ENCODE measurements around the gene VEGFC.

Gene VEGFC

GRCh38 chr4:176824645-176825366, 32.1 kb upstream of the VEGFC start:
- Histone ChIP-seq H3K4me1 (ENCODE audit: control insufficient read depth, insufficient read depth, low read length) (no peaks in the 10 kb centered on the region), H3K4me3 (ENCODE audit: low read length) (no peak overlapping the region), H3K27me3 (ENCODE audit: control insufficient read depth, insufficient read depth, low read length) (no peaks in the 10 kb centered on the region), H3K36me3 (ENCODE audit: control insufficient read depth, insufficient read depth, low read length) (no peaks in the 10 kb centered on the region), H3K9me3 (ENCODE audit: control insufficient read depth, low read length) (no peaks in the 10 kb centered on the region), H3K9ac (ENCODE audit: low read length) (no peak overlapping the region)

DNA sequence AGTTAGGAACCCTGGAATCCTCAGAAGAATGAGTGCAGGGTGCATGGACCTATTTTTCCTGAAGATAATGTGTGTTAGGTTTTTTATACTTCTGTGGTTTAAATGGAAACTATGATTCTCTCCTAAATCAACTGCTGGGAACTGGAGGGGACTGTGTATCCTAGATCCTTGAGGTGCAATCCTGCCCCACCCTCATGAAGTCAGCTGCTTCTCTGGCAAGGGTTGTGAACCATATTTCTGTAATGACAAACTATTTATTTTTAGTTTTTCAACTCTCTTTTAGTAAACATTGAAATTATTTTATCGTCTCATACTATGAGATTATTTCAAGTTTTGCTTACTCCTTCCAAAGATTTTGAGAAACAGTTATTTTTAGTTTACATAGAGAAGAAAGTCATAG, 25.8 kb upstream of the VEGFC start:
- H3K9me3 ChIP-seq (ENCODE audit: control insufficient read depth, low read length), result no peaks in the 10 kb centered on the region
- H3K9ac ChIP-seq (ENCODE audit: low read length), result no peak overlapping the region
- no peaks in the 10 kb centered on the region for H3K36me3 ChIP-seq (ENCODE audit: control insufficient read depth, insufficient read depth, low read length)
- no peak overlapping the region for H3K4me3 ChIP-seq (ENCODE audit: low read length)
- H3K4me1 ChIP-seq (ENCODE audit: control insufficient read depth, insufficient read depth, low read length), result no peaks in the 10 kb centered on the region
- H3K27me3 ChIP-seq (ENCODE audit: control insufficient read depth, insufficient read depth, low read length), result no peaks in the 10 kb centered on the region

DNA sequence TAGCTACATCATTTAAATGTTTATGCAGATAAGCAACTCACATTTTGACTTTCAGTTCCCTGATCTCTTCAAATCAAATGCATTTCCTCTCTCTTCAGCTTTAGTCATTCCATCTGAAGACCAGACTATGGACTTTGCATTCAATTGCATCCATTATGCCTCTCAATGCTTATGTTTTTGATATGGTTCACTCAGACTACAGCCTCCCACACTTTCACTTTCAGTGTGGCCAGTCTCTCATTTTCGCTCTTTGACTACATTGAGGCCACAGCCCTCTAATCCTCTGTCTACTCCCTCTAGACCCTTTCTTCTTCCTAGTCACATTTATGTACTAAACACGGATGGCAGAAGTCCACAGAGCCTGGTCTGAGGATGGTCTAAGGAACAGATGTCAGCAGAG, 24.5 kb upstream of the VEGFC start:
- H3K9me3 ChIP-seq (ENCODE audit: control insufficient read depth, low read length), result no peaks in the 10 kb centered on the region
- no peak overlapping the region for H3K4me3 ChIP-seq (ENCODE audit: low read length)
- H3K4me1 ChIP-seq (ENCODE audit: control insufficient read depth, insufficient read depth, low read length), result no peaks in the 10 kb centered on the region
- H3K36me3 ChIP-seq (ENCODE audit: control insufficient read depth, insufficient read depth, low read length), result no peaks in the 10 kb centered on the region
- H3K27me3 ChIP-seq (ENCODE audit: control insufficient read depth, insufficient read depth, low read length), result no peaks in the 10 kb centered on the region
- no peak overlapping the region for H3K9ac ChIP-seq (ENCODE audit: low read length)

GRCh38 chr4:176814770-176815169, 22.0 kb upstream of the VEGFC start:
- H3K9ac ChIP-seq (ENCODE audit: low read length), result no peak overlapping the region
- H3K36me3 ChIP-seq (ENCODE audit: control insufficient read depth, insufficient read depth, low read length), result no peaks in the 10 kb centered on the region
- H3K4me3 ChIP-seq (ENCODE audit: low read length), result no peak overlapping the region
- no peaks in the 10 kb centered on the region for H3K4me1 ChIP-seq (ENCODE audit: control insufficient read depth, insufficient read depth, low read length)
- no peaks in the 10 kb centered on the region for H3K9me3 ChIP-seq (ENCODE audit: control insufficient read depth, low read length)
- H3K27me3 ChIP-seq (ENCODE audit: control insufficient read depth, insufficient read depth, low read length), result no peaks in the 10 kb centered on the region

GRCh38 chr4:176810481-176811249, 17.9 kb upstream of the VEGFC start:
- Histone ChIP-seq H3K9ac (ENCODE audit: low read length) (no peak overlapping the region), H3K9me3 (ENCODE audit: control insufficient read depth, low read length) (no peaks in the 10 kb centered on the region), H3K36me3 (ENCODE audit: control insufficient read depth, insufficient read depth, low read length) (no peaks in the 10 kb centered on the region), H3K27me3 (ENCODE audit: control insufficient read depth, insufficient read depth, low read length) (no peaks in the 10 kb centered on the region), H3K4me3 (ENCODE audit: low read length) (no peak overlapping the region), H3K4me1 (ENCODE audit: control insufficient read depth, insufficient read depth, low read length) (no peaks in the 10 kb centered on the region)

DNA sequence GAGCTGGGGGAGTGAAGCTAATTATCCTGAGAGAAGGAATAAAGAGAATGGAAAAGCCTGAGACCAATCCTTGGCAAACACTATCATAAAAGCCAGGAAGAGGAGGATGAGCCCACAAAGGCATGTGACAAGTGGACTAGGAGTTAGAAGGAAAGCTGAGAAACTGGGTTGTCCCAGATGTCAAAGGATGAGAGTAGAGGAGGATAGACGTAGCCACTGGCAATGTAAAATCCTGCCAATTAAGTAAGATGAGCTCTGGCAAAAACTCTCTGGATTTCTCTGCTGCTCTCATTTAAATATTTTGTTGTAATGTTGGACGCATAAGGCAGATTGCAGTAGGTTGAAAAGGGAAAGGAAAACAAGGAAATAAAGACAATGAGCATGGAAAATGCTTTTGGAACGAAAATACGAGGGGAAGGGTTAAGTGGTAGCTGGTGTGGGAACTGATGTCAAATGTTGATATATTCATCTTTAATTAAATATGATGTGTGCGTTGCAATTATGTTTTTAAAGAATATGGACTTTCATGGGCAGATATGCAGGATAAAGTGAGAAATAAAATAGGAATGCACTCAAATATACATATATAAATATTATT, 14.2 kb upstream of the VEGFC start:
- no peak overlapping the region for H3K4me3 ChIP-seq (ENCODE audit: low read length)
- no peak overlapping the region for H3K9ac ChIP-seq (ENCODE audit: low read length)
- H3K27me3 ChIP-seq (ENCODE audit: control insufficient read depth, insufficient read depth, low read length), result no peaks in the 10 kb centered on the region
- H3K36me3 ChIP-seq (ENCODE audit: control insufficient read depth, insufficient read depth, low read length), result no peaks in the 10 kb centered on the region
- no peaks in the 10 kb centered on the region for H3K9me3 ChIP-seq (ENCODE audit: control insufficient read depth, low read length)
- no peaks in the 10 kb centered on the region for H3K4me1 ChIP-seq (ENCODE audit: control insufficient read depth, insufficient read depth, low read length)

- no peaks in the 10 kb centered on the region for H3K9me3 ChIP-seq (ENCODE audit: control insufficient read depth, low read length)
Observed at GRCh38 chr4:176805155-176805554, 12.4 kb upstream of the VEGFC start.

GRCh38 chr4:176800891-176801534, 8.3 kb upstream of the VEGFC start:
- no peaks in the 10 kb centered on the region for H3K27me3 ChIP-seq (ENCODE audit: control insufficient read depth, insufficient read depth, low read length)
- H3K36me3 ChIP-seq (ENCODE audit: control insufficient read depth, insufficient read depth, low read length), result no peaks in the 10 kb centered on the region
- no peaks in the 10 kb centered on the region for H3K9me3 ChIP-seq (ENCODE audit: control insufficient read depth, low read length)
- H3K4me3 ChIP-seq (ENCODE audit: low read length), result no peak overlapping the region
- H3K9ac ChIP-seq (ENCODE audit: low read length), result no peak overlapping the region
- no peaks in the 10 kb centered on the region for H3K4me1 ChIP-seq (ENCODE audit: control insufficient read depth, insufficient read depth, low read length)

More at GRCh38 chr4:176805155-176805554, 12.4 kb upstream of the VEGFC start:
- H3K4me1 ChIP-seq (ENCODE audit: control insufficient read depth, insufficient read depth, low read length), result no peaks in the 10 kb centered on the region
- H3K27me3 ChIP-seq (ENCODE audit: control insufficient read depth, insufficient read depth, low read length), result no peaks in the 10 kb centered on the region
- H3K9ac ChIP-seq (ENCODE audit: low read length), result no peak overlapping the region
- H3K4me3 ChIP-seq (ENCODE audit: low read length), result no peak overlapping the region
- H3K36me3 ChIP-seq (ENCODE audit: control insufficient read depth, insufficient read depth, low read length), result no peaks in the 10 kb centered on the region

GRCh38 chr4:176799653-176800052, 6.9 kb upstream of the VEGFC start:
- no peaks in the 10 kb centered on the region for H3K27me3 ChIP-seq (ENCODE audit: control insufficient read depth, insufficient read depth, low read length)

GRCh38 chr4:176798540-176798939, 5.8 kb upstream of the VEGFC start:
- Histone ChIP-seq H3K4me1 (ENCODE audit: control insufficient read depth, insufficient read depth, low read length) (no peaks in the 10 kb centered on the region), H3K9ac (ENCODE audit: low read length) (no peak overlapping the region), H3K27me3 (ENCODE audit: control insufficient read depth, insufficient read depth, low read length) (peaks cover 2% of the 10 kb centered on the region), H3K36me3 (ENCODE audit: control insufficient read depth, insufficient read depth, low read length) (no peaks in the 10 kb centered on the region), H3K9me3 (ENCODE audit: control insufficient read depth, low read length) (no peaks in the 10 kb centered on the region), H3K4me3 (ENCODE audit: low read length) (no peak overlapping the region)

More at GRCh38 chr4:176799653-176800052, 6.9 kb upstream of the VEGFC start:
- Histone ChIP-seq H3K4me1 (ENCODE audit: control insufficient read depth, insufficient read depth, low read length) (no peaks in the 10 kb centered on the region), H3K36me3 (ENCODE audit: control insufficient read depth, insufficient read depth, low read length) (no peaks in the 10 kb centered on the region), H3K9ac (ENCODE audit: low read length) (no peak overlapping the region), H3K4me3 (ENCODE audit: low read length) (no peak overlapping the region), H3K9me3 (ENCODE audit: control insufficient read depth, low read length) (no peaks in the 10 kb centered on the region)

DNA sequence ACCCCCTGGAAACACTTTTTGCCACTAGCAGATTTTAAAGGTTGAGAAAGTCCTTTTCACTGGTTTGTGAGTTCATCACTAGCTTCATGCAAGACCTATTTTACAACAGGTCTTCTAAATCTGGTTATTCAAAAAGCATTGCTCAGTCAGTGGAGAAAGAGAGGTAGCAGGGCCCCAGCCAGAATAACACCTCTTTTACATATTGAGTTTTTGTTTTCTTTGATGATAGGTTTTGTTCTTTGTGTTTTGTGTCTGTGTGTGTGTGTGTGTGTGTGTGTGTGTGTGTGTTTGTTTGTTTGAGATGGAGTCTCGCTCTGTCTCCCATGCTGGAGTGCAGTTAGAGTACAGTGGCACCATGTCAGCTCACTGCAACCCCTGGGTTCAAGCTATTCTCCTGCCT, 2.7 kb upstream of the VEGFC start:
- Histone ChIP-seq H3K9ac (ENCODE audit: low read length) (no peak overlapping the region), H3K4me3 (ENCODE audit: low read length) (no peak overlapping the region), H3K4me1 (ENCODE audit: control insufficient read depth, insufficient read depth, low read length) (no peaks in the 10 kb centered on the region), H3K36me3 (ENCODE audit: control insufficient read depth, insufficient read depth, low read length) (no peaks in the 10 kb centered on the region), H3K27me3 (ENCODE audit: control insufficient read depth, insufficient read depth, low read length) (peaks cover 14% of the 10 kb centered on the region), H3K9me3 (ENCODE audit: control insufficient read depth, low read length) (no peaks in the 10 kb centered on the region)

GRCh38 chr4:176794651-176795050, 1.9 kb upstream of the VEGFC start:
- no peaks in the 10 kb centered on the region for H3K9me3 ChIP-seq (ENCODE audit: control insufficient read depth, low read length)
- peaks cover 14% of the 10 kb centered on the region for H3K27me3 ChIP-seq (ENCODE audit: control insufficient read depth, insufficient read depth, low read length)
- H3K36me3 ChIP-seq (ENCODE audit: control insufficient read depth, insufficient read depth, low read length), result no peaks in the 10 kb centered on the region
- no peak overlapping the region for H3K4me3 ChIP-seq (ENCODE audit: low read length)
- no peaks in the 10 kb centered on the region for H3K4me1 ChIP-seq (ENCODE audit: control insufficient read depth, insufficient read depth, low read length)
- no peak overlapping the region for H3K9ac ChIP-seq (ENCODE audit: low read length)
